Activated naive CD4-positive, alpha-beta T cell treated with Interleukin-2 at 50 U/mL for 16 hours (primary cell): Measurements from ENCODE around the gene TAF1D.
"Not testable (repeated sequence)": the region's sequence is repeated elsewhere in the genome, so short reads cannot be mapped to it uniquely, and the experiment has no call there.

Source experiments
- DNase-seq: peaks from one replicate; pipeline ENCODE4 v3.0.0-alpha.2; 2020

Gene TAF1D

DNA sequence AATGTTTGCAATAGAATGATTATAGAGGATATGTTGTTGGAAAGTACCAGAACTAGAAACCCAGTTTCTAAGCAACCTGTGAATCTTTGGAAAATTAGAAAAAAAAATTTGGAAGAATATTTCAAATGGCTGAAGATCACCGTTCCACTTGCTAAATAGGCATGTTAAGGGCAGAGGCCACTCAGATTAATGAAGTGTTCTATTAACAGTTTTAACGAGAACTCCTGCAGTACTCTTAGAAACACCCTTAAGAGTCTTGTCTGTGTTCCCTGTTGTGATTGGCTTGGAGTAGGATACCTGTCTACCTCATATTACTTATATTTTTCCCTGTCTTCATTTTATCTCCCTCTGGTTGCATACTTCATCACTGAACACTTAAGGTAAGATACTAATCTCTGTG, 4.8 kb upstream of the TAF1D start:
- no peak for DNase-seq

GRCh38 chr11:93745005-93745755, 3.9 kb upstream of the TAF1D start:
- DNase-seq, result not testable (repeated sequence)

- DNase-seq, result no peak
Observed at GRCh38 chr11:93744669-93745004, 3.3 kb upstream of the TAF1D start.

DNA sequence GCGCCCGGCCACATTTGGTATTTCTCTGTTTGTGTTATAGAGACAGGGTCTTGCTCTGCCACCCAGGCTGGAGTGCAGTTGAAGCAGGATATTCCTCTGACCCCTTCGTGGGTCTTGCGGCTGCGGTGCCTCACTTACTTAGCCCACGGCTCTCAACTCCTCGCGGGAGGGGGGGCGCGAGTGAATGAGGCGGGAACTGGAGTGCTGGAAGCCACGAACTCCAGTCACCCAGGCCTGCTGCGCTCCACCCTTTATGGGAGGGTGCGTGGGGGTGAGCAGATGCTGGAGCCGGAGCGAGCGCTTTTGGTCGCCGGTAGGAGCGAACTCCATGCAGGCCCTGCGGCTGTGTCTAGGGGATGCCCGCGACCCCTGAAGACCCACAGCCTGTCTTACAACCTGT, 2.0 kb upstream of the TAF1D start:
- no peak for DNase-seq

GRCh38 chr11:93741882-93742226, 559 bp upstream of the TAF1D start:
- DNase-seq, result no peak

- DNase-seq, result peak; percentile 74
Observed at GRCh38 chr11:93740730-93741093, 583 bp downstream of the TAF1D start.

DNA sequence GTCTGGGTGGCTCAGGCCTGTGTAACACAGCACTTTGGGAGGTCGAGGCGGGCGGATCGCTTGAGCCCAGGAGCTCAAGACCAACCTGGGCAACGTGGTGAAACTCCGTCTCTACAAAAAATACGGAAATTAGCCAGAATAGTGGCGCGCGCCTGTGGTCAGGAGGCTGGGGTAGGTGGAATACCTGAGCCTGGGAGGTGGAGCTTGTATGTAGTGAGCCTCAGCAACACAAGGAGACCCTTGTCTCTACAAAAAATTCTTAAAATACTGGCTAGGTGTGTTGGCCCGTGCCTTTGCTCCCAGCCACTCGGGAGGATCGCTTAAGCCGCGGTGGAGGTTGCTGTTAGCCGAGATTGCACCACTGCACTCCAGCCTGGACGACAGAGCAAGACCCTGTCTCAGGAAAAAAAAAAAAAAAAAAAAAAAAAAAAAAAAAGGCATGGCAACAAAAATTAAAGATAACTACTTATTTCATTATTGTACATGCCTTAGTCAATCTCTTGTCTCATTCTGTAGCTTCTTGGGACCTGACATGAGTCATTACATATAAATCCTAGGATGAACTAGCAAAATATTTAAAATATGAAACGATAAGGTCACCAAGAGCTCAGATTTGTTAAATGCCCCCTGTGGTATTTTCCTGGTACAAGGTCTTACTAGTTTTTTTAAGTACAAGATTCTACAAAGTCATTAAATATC, 1.1 kb downstream of the TAF1D start:
- peak; percentile 53 for DNase-seq

DNA sequence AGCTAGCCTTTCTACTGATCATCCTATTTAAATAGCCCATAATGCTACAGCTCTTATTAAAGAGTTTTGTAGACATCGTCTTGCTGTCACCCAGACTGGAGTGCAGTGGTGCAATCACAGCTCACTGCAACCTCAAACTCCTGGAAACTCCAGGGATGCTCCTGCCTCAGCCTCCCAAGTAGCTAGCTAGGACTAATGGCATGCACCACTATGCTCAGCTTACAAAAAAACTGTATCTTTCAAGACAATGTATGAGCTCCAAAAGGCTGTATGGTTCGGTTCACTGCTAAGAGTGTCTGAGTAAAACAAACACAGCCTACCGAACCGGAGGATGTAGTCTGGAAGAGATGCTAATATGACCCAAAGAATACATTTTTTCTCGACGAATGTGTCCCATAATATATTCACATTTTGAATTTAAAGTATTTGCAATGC, 2.6 kb downstream of the TAF1D start:
- DNase-seq, result no peak

DNA sequence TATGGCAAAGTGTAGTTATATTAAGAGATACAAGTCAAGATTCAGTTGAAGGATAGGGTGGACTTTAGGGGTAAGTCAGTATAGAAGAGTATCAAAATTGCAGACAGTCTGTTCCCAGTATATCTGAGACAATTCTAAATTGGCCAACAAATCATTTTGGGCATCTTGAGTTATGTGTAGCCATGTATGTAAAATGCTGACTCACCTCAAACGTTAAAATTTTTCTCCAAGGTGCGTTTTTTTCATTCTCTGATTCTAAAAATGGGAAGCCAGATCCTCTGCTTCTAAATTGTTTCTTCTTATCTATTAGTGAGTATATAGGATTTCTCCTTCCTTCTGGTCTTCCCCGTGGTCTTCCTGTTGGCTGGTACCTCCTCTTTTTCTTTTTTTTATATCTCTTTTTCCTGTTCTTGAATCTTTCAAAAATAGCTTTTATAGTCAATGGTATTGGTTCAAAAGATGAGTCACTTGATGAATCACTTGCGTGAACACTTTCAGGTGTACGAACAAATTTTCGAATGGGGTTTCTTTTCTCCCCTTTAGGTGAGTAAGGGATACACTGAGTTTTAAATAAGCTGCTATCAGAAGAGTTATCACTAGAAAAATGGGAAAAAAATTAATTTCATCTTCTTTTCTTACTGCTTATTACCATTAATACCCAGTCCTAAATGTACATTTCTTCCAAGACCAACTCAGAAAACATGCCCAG, 3.2 kb downstream of the TAF1D start:
- DNase-seq, result no peak

GRCh38 chr11:93736129-93736528, 5.2 kb downstream of the TAF1D start:
- DNase-seq, result no peak

GRCh38 chr11:93735627-93736026, 5.7 kb downstream of the TAF1D start:
- no peak for DNase-seq

GRCh38 chr11:93734427-93735222, 6.7 kb downstream of the TAF1D start:
- no peak for DNase-seq

DNA sequence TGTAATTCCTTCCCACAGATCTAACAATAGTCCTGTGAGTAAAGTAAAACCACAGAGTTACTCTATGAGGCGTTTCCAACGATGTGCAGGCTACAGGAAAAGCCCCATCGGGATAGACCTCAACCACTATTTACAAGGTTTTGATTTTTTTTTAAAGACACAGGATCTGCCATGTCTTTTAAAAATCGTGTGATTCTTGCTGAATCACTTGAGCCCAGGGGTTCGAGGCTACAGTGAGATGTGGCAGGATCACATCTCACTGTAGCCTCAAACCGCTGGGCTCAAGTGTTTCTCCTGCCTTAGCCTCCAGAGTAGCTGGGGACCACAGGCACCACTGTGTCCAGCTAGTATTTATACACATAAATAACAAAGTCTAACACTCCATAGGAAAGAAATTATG, 7.8 kb downstream of the TAF1D start:
- DNase-seq, result no peak

GRCh38 chr11:93732237-93732892, 8.9 kb downstream of the TAF1D start:
- no peak for DNase-seq

- no peak for DNase-seq
Observed at GRCh38 chr11:93730108-93731107, 10.9 kb downstream of the TAF1D start.

GRCh38 chr11:93729129-93729616, 12.1 kb downstream of the TAF1D start:
- no peak for DNase-seq

DNA sequence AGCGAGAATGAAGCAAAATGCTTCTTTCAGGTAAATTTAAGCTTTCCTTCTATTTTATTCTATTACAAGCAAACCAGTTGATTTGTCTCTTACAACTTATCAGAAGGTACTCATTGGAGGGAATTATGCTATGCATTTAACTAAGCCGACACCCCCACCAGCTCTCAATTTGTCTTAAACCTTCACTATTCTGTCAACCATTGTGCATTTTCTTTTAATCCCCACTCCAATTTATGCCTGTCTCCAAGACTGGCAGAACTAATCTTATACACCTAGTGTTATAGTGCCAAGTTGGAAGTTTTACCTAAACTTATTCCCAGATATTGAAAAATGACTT, 12.5 kb downstream of the TAF1D start:
- DNase-seq, result no peak

DNA sequence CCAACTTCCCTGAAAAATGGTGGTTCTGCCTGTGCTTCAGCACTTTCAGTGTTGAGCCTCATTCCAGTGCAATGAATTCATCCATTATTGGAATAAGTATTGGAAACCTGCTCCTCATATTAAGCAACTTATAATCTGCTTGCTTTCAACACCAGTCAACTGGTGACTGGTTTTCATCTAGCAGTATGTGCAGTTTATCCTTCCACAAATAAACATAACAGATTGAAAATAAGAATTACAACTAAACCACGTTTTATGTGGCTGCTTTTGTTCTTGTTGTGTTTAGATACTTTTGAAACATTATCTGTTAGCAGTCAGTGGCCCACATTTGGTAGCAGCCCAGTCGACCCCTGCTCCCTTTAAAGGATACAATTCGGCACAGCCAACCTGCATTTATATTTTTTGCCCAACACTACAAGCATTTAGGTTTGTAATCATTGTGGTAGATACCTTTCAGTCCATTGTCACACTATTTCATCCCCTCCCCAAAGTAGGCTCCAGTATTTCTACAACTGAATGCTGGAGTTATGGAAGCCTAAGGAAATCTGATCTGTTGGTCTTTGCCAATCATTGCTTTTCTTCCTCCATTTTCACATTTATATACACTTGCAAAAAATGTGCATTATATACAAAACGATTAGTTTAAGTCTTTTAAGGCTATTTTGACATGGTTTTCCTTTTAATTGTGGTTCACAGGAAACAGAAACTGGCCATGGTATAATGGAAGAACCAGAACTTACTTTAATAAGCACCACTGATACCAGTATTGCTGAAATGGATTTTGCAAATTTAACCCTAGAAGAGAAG, 13.1 kb downstream of the TAF1D start:
- DNase-seq, result no peak

DNA sequence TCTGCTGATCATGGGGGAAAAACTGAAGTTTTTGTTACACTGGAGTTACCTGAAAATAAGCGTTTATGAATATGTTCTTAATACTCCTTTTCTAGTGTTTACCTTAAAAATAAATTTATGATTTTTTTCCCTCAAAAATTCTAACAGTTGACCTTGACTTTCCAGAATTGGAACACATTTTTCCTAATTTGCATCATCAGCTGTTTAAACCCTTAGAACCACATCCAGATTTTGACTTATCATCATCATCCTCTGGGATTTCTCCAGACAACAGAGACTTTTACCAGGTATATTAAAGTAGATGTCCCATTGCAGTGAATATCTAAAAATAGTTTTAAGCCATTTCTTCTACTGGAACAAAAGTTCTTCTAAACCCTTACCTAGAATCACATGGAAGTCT, 17.2 kb downstream of the TAF1D start:
- no peak for DNase-seq

- DNase-seq, result no peak
Observed at GRCh38 chr11:93720522-93720921, 20.8 kb downstream of the TAF1D start.

DNA sequence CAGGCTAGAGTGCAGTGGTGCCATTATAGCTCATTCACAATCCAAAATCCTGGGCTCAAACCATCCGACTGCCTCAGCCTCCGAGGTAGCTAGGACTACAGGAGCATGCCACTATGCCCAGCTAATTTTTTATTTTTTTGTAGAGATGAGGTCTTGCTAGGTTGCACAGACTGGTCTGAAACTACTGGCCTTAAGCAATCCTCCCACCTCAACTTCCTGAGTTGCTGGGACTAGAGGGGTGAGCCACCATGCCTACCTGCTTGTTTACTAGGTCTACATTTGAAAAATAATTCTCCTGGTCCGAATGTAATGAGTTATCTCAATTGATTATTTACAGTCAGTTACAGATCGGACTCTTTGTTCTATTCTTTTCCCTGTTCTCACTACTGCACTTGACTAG, 22.0 kb downstream of the TAF1D start:
- DNase-seq, result no peak
